Uterus (tissue), 4 donors: ENCODE measurements around the gene TMEM181. TPM values are rescaled to one million over a fixed set of nuclear protein-coding genes. Genes with fewer than 3 reads are reported as not detected.

Source experiments
- DNase-seq, 2 donors: peaks; one replicate each; pipeline ENCODE4 v3.0.0-alpha.2; 2019 to 2020
- H3K27ac ChIP-seq, 2 donors: fragments of 200-600 bp; sonication (generic); 1 replicate in 1 of 2; 2 replicates in 1 of 2; pipeline ENCODE4 v1.5.1; 2016 to 2018
- H3K27me3 ChIP-seq, 2 donors: fragments of 200-600 bp; sonication (generic); one replicate each; pipeline ENCODE4 v1.5.1; 2018 to 2019; ENCODE audit warnings: control low read depth in 1 of 2
- H3K36me3 ChIP-seq, 2 donors: fragments of 200-600 bp; sonication (generic); one replicate each; pipeline ENCODE4 v1.5.1; 2019; ENCODE audit warnings: control low read depth in 1 of 2
- H3K4me1 ChIP-seq, 2 donors: fragments of 200-600 bp; sonication (generic); one replicate each; pipeline ENCODE4 v1.5.1; 2018 to 2019; ENCODE audit warnings: control low read depth in 1 of 2
- H3K4me3 ChIP-seq, 2 donors: fragments of 200-600 bp; sonication (generic); 1 replicate in 1 of 2; 2 replicates in 1 of 2; pipeline ENCODE4 v1.5.1; 2018 to 2019; ENCODE audit warnings: mild to moderate bottlenecking in 1 of 2
- H3K9me3 ChIP-seq, 2 donors: fragments of 200-600 bp; sonication (generic); one replicate each; pipeline ENCODE4 v1.5.1; 2019; ENCODE audit warnings: control low read depth in 1 of 2
- CTCF ChIP-seq, 4 experiments: fragments of 200-600 bp in 2 of 4; fragments of 450-650 bp in 2 of 4; sonication (generic) in 2 of 4; IDR thresholded peaks; one replicate each; pipeline ENCODE4 v1.5.1; 2016 to 2019; ENCODE audit warnings: antibody characterized with exemption in 4 of 4, mild to moderate bottlenecking in 2 of 4, moderate library complexity in 1 of 4
- POLR2A ChIP-seq, 2 donors: fragments of 450-650 bp; IDR thresholded peaks; one replicate each; pipeline ENCODE4 v1.6.1; 2016; ENCODE audit warnings: antibody characterized with exemption in 2 of 2, mild to moderate bottlenecking in 1 of 2, moderate library complexity in 1 of 2
- intact Hi-C: fragments of 100-400 bp; cut with DNase I; formaldehyde crosslinking; loops from one replicate; pipeline ENCODE4 v1.15.1; 2023; ENCODE audit warnings: low total_unique reads
- total RNA-seq, 4 donors: library from RNA; depleted of rRNA in 3 of 4; stranded (reverse); fragments of >200 nt in 3 of 4; gene quantifications; one replicate each; pipeline versions ENCODE4 v1.1.0 to v1.2.4, GENCODE V29; 2014 to 2023
- donor health status: DM: yes; HTN: yes; CAD: no.

TMEM181 gene
- total RNA-seq, 4 donors from 2014 or later = 17.6 to 36.6 (median 28.8) TPM

DNA sequence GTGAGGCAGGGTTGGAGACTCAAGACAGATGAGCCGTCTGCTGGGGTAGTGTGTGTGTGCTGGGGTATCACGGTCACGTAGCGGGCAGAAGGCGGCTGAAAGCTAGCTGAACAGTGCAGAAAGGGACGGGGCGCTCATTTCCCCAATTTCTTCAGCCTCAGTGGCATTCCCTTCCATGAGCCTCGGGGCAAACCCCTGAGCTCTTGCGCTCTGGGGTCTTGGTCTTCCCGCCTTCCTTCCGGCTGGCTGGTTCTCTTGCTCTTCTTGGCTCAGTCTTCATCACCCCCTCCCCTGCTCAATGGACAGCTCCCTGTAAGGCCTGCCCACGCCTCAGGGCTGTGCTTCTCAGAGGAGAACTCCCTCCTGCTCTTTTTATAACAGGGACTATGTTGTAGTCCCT lies 15.5 kb upstream of the TMEM181 start:
- H3K4me1 ChIP-seq = no peaks in the 10 kb centered on the region
- H3K4me3 ChIP-seq = no peak overlapping the region
- H3K27me3 ChIP-seq = no peaks in the 10 kb centered on the region
- no peaks in the 10 kb centered on the region for H3K9me3 ChIP-seq
- H3K36me3 ChIP-seq = no peaks in the 10 kb centered on the region
- intact Hi-C loops = no loop called here
- no peak for DNase-seq
- H3K27ac ChIP-seq = no peak overlapping the region
- TF ChIP-seq CTCF (IDR thresholded peaks at IDR 0.05) (no peak), POLR2A (IDR thresholded peaks at IDR 0.05) (no peak)

- H3K4me3 ChIP-seq = no peak overlapping the region
- no peaks in the 10 kb centered on the region for H3K36me3 ChIP-seq
- DNase-seq = no peak
- no peak overlapping the region for H3K27ac ChIP-seq
- H3K9me3 ChIP-seq = no peaks in the 10 kb centered on the region
- no peak for TF ChIP-seq CTCF (IDR thresholded peaks at IDR 0.05)
- no peak for TF ChIP-seq POLR2A (IDR thresholded peaks at IDR 0.05)
- H3K27me3 ChIP-seq = no peaks in the 10 kb centered on the region
- intact Hi-C loops = no loop called here
- no peaks in the 10 kb centered on the region for H3K4me1 ChIP-seq
Observed at GRCh38 chr6:158545043-158545966, 14.6 kb upstream of the TMEM181 start.

DNA sequence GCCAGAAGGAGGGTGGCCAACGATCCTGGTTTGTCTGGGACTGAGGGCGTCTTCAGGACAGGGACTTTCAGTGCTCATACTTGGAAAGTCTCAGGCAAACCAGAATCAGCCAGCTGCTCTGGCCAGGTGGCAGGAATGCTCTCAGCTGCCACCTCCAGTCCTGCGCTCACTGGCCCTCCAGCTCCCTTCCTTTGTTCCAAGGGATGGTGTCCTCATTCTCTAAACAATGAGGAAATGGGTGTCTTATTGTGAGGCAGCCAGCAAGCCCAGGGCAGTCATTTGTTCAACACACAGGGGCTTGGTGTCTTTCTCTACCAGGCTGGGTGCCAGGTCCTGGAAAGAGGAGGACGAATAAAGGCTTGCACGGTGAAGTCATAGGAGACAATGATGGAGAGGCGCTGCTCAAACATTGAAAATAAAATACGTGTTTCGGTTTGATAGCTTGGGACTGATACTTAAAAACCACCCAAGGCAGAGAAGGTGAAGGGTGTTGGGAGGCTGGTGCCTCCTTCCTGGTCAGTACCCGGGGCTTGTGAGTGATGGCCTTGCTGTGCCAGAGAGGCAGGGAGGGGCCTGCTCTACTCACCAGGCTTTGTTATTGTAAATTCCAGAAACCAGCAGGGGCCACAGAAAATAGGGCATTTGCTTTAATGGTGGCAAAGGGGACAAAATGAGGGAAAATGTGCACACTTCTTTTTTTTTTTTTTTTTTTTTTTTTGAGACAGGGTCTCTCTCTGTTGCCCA lies 11.3 kb upstream of the TMEM181 start:
- Histone ChIP-seq H3K36me3 (no peaks in the 10 kb centered on the region), H3K4me3 (no peak overlapping the region), H3K27me3 (no peaks in the 10 kb centered on the region), H3K4me1 (no peaks in the 10 kb centered on the region), H3K27ac (no peak overlapping the region), H3K9me3 (no peaks in the 10 kb centered on the region)
- TF ChIP-seq POLR2A (IDR thresholded peaks at IDR 0.05) (no peak), CTCF (IDR thresholded peaks at IDR 0.05) (no peak)
- intact Hi-C loops = no loop called here
- DNase-seq = no peak

DNA sequence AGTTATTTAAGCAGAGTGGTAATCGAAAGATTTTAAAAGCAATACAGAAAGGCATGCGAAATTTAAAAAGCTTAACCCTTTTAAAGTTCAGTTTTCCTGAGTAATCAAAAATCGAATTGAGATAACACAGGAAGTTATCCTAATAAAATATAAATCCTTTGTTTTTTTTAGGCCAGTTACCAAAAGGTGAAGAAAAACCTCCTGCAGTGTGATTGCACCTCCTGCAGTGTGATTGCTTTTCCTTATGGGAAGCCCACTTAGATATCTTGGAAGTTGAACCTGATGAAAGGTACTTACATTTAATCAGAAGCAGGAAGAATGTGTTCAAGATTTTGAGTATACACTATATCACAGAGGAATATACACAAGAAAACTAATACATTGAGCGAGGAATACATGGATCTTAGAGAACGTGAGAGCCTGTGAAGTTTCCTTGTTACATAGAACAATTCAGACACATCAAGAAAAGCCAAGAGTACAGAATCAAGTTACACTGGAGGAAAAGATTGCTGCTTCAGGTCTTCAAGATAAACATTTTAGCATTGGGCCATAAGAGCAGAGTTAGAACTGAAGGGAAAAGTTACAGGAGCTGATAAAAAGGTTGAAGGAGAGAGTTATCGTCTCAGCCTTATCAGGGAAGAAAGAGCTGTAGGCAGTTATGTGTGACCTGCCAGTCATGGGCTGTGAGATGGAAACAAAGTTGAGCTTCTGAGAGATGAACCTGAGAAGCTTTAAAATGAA lies 7.7 kb upstream of the TMEM181 start:
- DNase-seq = no peak
- H3K27ac ChIP-seq = no peak overlapping the region
- H3K27me3 ChIP-seq = no peaks in the 10 kb centered on the region
- TF ChIP-seq CTCF (IDR thresholded peaks at IDR 0.05) (no peak), POLR2A (IDR thresholded peaks at IDR 0.05) (no peak)
- no peaks in the 10 kb centered on the region for H3K4me1 ChIP-seq
- H3K9me3 ChIP-seq = no peaks in the 10 kb centered on the region
- H3K36me3 ChIP-seq = no peaks in the 10 kb centered on the region
- no peak overlapping the region for H3K4me3 ChIP-seq
- intact Hi-C loops = no loop called here
